Neural crest cell (in vitro differentiated cells): ENCODE data around the gene TMEM229B. TPM values are rescaled to one million over a fixed set of nuclear protein-coding genes. Genes with fewer than 3 reads are reported as not detected.

ENCODE experiments used
- DNase-seq: peaks from one replicate; pipeline ENCODE4 v3.0.0; 2021; ENCODE audit warnings: low read depth, mixed read lengths, low spot score
- H3K27ac Mint-ChIP-seq: one replicate; pipeline ENCODE4 v1.8.0; 2021; ENCODE audit warnings: mild to moderate bottlenecking, mixed read lengths; ENCODE audit not compliant: unreplicated experiment
- H3K27me3 Mint-ChIP-seq: 2 replicates; pipeline ENCODE4 v1.8.0; 2021; ENCODE audit warnings: low read depth, mild to moderate bottlenecking, mixed read lengths
- H3K36me3 Mint-ChIP-seq: 2 replicates; pipeline ENCODE4 v1.8.0; 2021; ENCODE audit warnings: low read depth, mild to moderate bottlenecking, mixed read lengths
- H3K4me1 Mint-ChIP-seq: 2 replicates; pipeline ENCODE4 v1.8.0; 2021; ENCODE audit warnings: mixed read lengths
- H3K4me3 Mint-ChIP-seq: one replicate; pipeline ENCODE4 v1.8.0; 2021; ENCODE audit warnings: mild to moderate bottlenecking, mixed read lengths
- H3K9me3 Mint-ChIP-seq: 2 replicates; pipeline ENCODE4 v1.8.0; 2021; ENCODE audit warnings: mixed read lengths
- CTCF ChIP-seq: fragments of 200-600 bp; sonication (generic); conservative IDR thresholded peaks from 2 replicates; pipeline ENCODE4 v1.5.0; 2021; ENCODE audit warnings: antibody characterized with exemption, mild to moderate bottlenecking
- total RNA-seq: library from RNA; stranded (reverse); gene quantifications from 2 replicates; pipeline ENCODE4 v1.2.1, GENCODE V29; 2021

The TMEM229B gene
- total RNA-seq, 1 donor from 2014 or later: 5.2 TPM

GRCh38 chr14:67478800-67479084, 9.8 kb downstream of the TMEM229B start:
- H3K4me1 Mint-ChIP-seq: no peaks in the 10 kb centered on the region
- DNase-seq: no peak
- H3K36me3 Mint-ChIP-seq: no peaks in the 10 kb centered on the region
- no peak for TF ChIP-seq CTCF
- H3K4me3 Mint-ChIP-seq: no peak overlapping the region
- H3K27ac Mint-ChIP-seq: no peak overlapping the region
- H3K27me3 Mint-ChIP-seq: no peaks in the 10 kb centered on the region
- no peaks in the 10 kb centered on the region for H3K9me3 Mint-ChIP-seq

- no peaks in the 10 kb centered on the region for H3K36me3 Mint-ChIP-seq
- peak overlapping the region; percentile 73 for H3K27ac Mint-ChIP-seq
- H3K9me3 Mint-ChIP-seq: no peaks in the 10 kb centered on the region
- DNase-seq: no peak
- H3K4me3 Mint-ChIP-seq: no peak overlapping the region
- H3K27me3 Mint-ChIP-seq: no peaks in the 10 kb centered on the region
- no peaks in the 10 kb centered on the region for H3K4me1 Mint-ChIP-seq
- TF ChIP-seq CTCF: no peak
These were observed 10.4 kb downstream of the TMEM229B start for GRCh38 chr14:67477926-67478799.

- H3K36me3 Mint-ChIP-seq: no peaks in the 10 kb centered on the region
- TF ChIP-seq CTCF: no peak
- H3K27me3 Mint-ChIP-seq: no peaks in the 10 kb centered on the region
- DNase-seq: no peak
- H3K4me3 Mint-ChIP-seq: no peak overlapping the region
- H3K4me1 Mint-ChIP-seq: no peaks in the 10 kb centered on the region
- H3K9me3 Mint-ChIP-seq: no peaks in the 10 kb centered on the region
- H3K27ac Mint-ChIP-seq: no peak overlapping the region
These were observed 14.2 kb downstream of the TMEM229B start for GRCh38 chr14:67474366-67474765.

GRCh38 chr14:67473290-67474082, 15.0 kb downstream of the TMEM229B start:
- Mint-ChIP-seq H3K4me3 (no peak overlapping the region), H3K27me3 (no peaks in the 10 kb centered on the region), H3K9me3 (no peaks in the 10 kb centered on the region), H3K4me1 (no peaks in the 10 kb centered on the region), H3K36me3 (no peaks in the 10 kb centered on the region), H3K27ac (no peak overlapping the region)
- DNase-seq: no peak
- TF ChIP-seq CTCF: no peak

- Mint-ChIP-seq H3K4me3 (no peak overlapping the region), H3K9me3 (no peaks in the 10 kb centered on the region), H3K4me1 (no peaks in the 10 kb centered on the region), H3K36me3 (no peaks in the 10 kb centered on the region), H3K27me3 (no peaks in the 10 kb centered on the region), H3K27ac (no peak overlapping the region)
- no peak for TF ChIP-seq CTCF
- DNase-seq: no peak
These were observed 15.8 kb downstream of the TMEM229B start for GRCh38 chr14:67472726-67473125.
